ENCODE measurements around the gene EIF2AK3. TPM values are rescaled to one million over a fixed set of nuclear protein-coding genes. Genes with fewer than 3 reads are reported as not detected.

The EIF2AK3 gene
- total and polyA plus RNA-seq, 2 of the 13 experiments (the other 11 are each of a cell fraction or from before 2014, with no cell fraction given): 10.3 to 30.6 TPM

GRCh38 chr2:88596141-88596830 lies 31.0 kb downstream of the EIF2AK3 start:
- H3K9ac ChIP-seq (ENCODE audit: insufficient read depth, low read depth, low read length): no peak overlapping the region
- H4K20me1 ChIP-seq (ENCODE audit: insufficient read depth, low read length): no peaks in the 10 kb centered on the region; the same call in 1 of the 2 replicates
- H3K36me3 ChIP-seq (replicated peaks in 1 of 2; ENCODE audit: control insufficient read depth in 1 of 2, insufficient read depth in 2 of 2, low read length in 2 of 2): peaks cover 5 to 28% of the 10 kb centered on the region in 2 experiments
- ChIA-PET CTCF (ENCODE audit: low intra/inter-chr PET ratio, low total read pairs) (no interaction called here), POLR2A (no interaction called here)
- FAIRE-seq (no peak), ATAC-seq (no peak), DNase-seq (ENCODE audit: low spot score) (no peak)
- no peaks in the 10 kb centered on the region for H3K27me3 ChIP-seq (ENCODE audit: control insufficient read depth in 1 of 2, insufficient read depth in 2 of 2, low read length in 2 of 2)
- H3K79me2 ChIP-seq (ENCODE audit: insufficient read depth, low read length): peaks cover 11% of the 10 kb centered on the region
- peaks cover 17% of the 10 kb centered on the region for H3K4me1 ChIP-seq (ENCODE audit: insufficient read depth, low read length)
- 92% methylated on average over 8 of the region's 8 CpGs for WGBS (ENCODE audit: low lambda C conversion rate)
- intact Hi-C loops (cut with micrococcal nuclease; ENCODE audit: unreplicated experiment) (no loop called here), in situ Hi-C loops (cut with HindIII; ENCODE audit: extremely low pct_ligation_motif_present, low pct_unique_long_range_greater_than_20kb) (no loop called here)
- no peak overlapping the region for H3K4me3 ChIP-seq (replicated peaks in 1 of 3; ENCODE audit: insufficient read depth in 1 of 3, low read depth in 2 of 3, low read length in 3 of 3)
- H3K27ac ChIP-seq (ENCODE audit: extremely low read length, insufficient read depth, low read length): no peak overlapping the region
- no peak overlapping the region for H3K4me2 ChIP-seq (ENCODE audit: low read depth, low read length)
- H2AFZ ChIP-seq (ENCODE audit: low read length): no peak overlapping the region
- no TSS peak for BruUV-seq (replicated peaks)
- TF ChIP-seq GMEB1 (CRISPR knock-in tag; IDR thresholded peaks at IDR 0.05; ENCODE audit: borderline replicate concordance) (no peak), ZFP36L2 (CRISPR knock-in tag; IDR thresholded peaks at IDR 0.05) (no peak), ATF7-NPFF (CRISPR knock-in tag; IDR thresholded peaks at IDR 0.05; ENCODE audit: low read depth) (no peak), GABPB1 (CRISPR knock-in tag; IDR thresholded peaks at IDR 0.05) (no peak), NFE2 (CRISPR knock-in tag; IDR thresholded peaks at IDR 0.05) (no peak), ZSCAN25 (CRISPR knock-in tag; IDR thresholded peaks at IDR 0.05) (no peak), GFI1 (CRISPR knock-in tag; IDR thresholded peaks at IDR 0.05; ENCODE audit: borderline replicate concordance) (peak; percentile 38; the same call in 1 of the 2 replicates)
- H3K9me3 ChIP-seq (ENCODE audit: low read length): no peaks in the 10 kb centered on the region
